ENCODE results near the gene HOPX.
"Not testable (repeated sequence)": the region's sequence is repeated elsewhere in the genome, so short reads cannot be mapped to it uniquely, and the experiment has no call there.

Gene HOPX

DNA sequence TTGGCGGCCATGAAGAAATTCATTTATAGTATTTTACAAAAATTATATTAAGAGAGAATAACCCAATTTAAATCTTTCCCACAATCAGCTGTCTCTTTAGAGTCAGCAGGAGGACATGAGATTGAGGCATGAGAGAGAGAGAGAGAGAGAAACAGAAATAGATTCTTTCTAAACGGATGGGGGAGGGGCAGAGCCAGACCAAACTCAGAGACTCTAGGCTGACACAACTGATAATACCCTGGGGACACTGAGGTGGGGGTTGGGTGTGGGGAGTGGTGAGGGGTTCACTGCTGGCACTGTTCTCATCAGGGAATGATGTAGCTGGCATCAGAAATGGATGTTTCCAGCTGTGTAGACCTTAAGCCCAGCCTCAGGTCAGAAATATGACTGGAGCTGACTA is 20.5 kb upstream of the HOPX start:
- Histone ChIP-seq H3K36me3 (ENCODE audit: control insufficient read depth, insufficient read depth, low read length) (no peaks in the 10 kb centered on the region), H3K9ac (ENCODE audit: low read length) (no peak overlapping the region), H3K4me3 (ENCODE audit: low read length) (no peak overlapping the region), H3K27me3 (ENCODE audit: control insufficient read depth, insufficient read depth, low read length) (no peaks in the 10 kb centered on the region), H3K4me1 (ENCODE audit: control insufficient read depth, insufficient read depth, low read length) (no peaks in the 10 kb centered on the region), H3K9me3 (ENCODE audit: control insufficient read depth, low read length) (no peaks in the 10 kb centered on the region)

DNA sequence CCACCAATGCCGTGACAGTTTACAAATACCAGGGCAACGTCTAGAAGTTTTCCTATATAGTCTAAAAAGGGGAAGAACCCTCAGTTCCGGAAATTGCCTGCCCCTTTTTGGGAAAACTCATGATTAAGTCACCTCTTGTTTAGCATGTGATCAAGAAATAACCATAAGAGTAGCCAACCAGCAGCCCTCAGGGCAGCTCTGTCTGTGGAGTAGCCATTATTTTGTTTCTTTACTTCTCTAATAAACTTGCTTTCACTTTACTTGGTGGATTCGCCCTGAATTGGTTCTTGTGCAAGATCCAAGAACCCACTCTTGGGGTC is 20.0 kb upstream of the HOPX start:
- no peaks in the 10 kb centered on the region for H3K9me3 ChIP-seq (ENCODE audit: control insufficient read depth, low read length)
- H3K36me3 ChIP-seq (ENCODE audit: control insufficient read depth, insufficient read depth, low read length) = no peaks in the 10 kb centered on the region
- H3K4me3 ChIP-seq (ENCODE audit: low read length) = no peak overlapping the region
- H3K27me3 ChIP-seq (ENCODE audit: control insufficient read depth, insufficient read depth, low read length) = no peaks in the 10 kb centered on the region
- no peak overlapping the region for H3K9ac ChIP-seq (ENCODE audit: low read length)
- H3K4me1 ChIP-seq (ENCODE audit: control insufficient read depth, insufficient read depth, low read length) = no peaks in the 10 kb centered on the region

DNA sequence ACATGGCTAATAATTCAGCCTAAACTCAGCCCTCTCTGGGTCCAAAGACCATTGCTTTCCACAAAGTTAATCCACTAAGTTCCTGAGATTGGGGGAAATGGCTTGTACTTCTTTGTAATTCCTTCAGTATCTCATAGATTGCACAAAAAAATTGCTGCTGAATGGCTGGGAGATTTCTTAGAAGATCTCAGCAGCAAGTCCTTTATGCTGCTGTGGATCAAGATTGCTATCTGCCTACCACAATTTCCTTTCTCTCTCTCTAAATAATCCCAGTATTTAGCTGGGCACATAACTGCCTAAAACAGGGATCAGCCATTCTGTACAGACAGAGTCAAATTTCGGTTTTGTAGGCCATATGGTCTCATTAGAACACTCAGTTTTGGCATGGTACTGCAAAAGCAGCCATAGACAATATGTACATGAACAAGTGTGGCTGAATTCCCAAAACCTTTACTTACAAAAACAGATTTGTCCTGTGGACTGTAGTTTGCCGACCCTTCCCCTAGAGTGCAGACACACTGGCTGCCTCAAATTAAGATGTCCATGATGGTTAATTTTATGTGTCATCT is 18.5 kb upstream of the HOPX start:
- Histone ChIP-seq H3K9me3 (ENCODE audit: control insufficient read depth, low read length) (no peaks in the 10 kb centered on the region), H3K36me3 (ENCODE audit: control insufficient read depth, insufficient read depth, low read length) (no peaks in the 10 kb centered on the region), H3K9ac (ENCODE audit: low read length) (no peak overlapping the region), H3K4me1 (ENCODE audit: control insufficient read depth, insufficient read depth, low read length) (no peaks in the 10 kb centered on the region), H3K4me3 (ENCODE audit: low read length) (no peak overlapping the region), H3K27me3 (ENCODE audit: control insufficient read depth, insufficient read depth, low read length) (no peaks in the 10 kb centered on the region)

DNA sequence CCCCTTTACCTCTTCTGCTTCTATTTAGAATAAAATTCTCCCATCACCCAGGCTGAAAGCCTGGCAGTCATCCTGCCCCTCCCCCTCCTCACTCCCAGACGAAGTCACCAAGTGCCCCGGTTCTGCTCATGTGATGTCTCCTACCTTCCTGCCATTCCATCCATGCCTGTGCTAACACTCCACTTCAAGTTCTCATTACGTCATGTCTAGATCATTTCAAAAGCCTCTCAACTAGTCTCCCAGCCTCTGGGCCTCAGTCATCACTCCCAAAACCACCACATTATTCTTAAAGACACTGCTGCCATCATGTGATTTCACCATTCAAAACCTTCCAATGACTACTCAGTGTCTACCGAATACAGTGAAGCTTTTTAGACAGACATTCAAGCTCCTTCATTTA is 17.2 kb upstream of the HOPX start:
- H3K4me1 ChIP-seq (ENCODE audit: control insufficient read depth, insufficient read depth, low read length) = no peaks in the 10 kb centered on the region
- H3K27me3 ChIP-seq (ENCODE audit: control insufficient read depth, insufficient read depth, low read length) = no peaks in the 10 kb centered on the region
- no peaks in the 10 kb centered on the region for H3K9me3 ChIP-seq (ENCODE audit: control insufficient read depth, low read length)
- H3K36me3 ChIP-seq (ENCODE audit: control insufficient read depth, insufficient read depth, low read length) = no peaks in the 10 kb centered on the region
- H3K4me3 ChIP-seq (ENCODE audit: low read length) = no peak overlapping the region
- H3K9ac ChIP-seq (ENCODE audit: low read length) = no peak overlapping the region

DNA sequence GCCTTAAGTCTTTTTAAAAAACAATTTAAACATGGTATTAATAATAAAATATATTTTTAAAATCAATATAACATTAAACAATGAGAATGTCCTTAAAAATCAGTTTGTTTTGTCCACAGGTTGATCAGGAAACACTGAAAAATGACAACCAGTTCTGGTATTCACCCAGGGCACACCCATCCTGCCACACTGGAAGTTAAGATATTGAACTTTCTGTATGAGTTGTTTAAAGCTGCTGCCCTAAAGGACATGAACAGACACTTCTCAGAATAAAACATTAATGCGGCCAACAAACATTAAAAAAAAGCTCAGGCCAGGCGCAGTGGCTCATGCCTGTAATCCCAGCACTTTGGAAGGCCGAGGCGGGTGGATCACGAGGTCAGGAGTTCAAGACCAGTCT is 15.0 kb upstream of the HOPX start:
- no peak overlapping the region for H3K4me3 ChIP-seq (ENCODE audit: low read length)
- no peaks in the 10 kb centered on the region for H3K9me3 ChIP-seq (ENCODE audit: control insufficient read depth, low read length)
- H3K36me3 ChIP-seq (ENCODE audit: control insufficient read depth, insufficient read depth, low read length) = no peaks in the 10 kb centered on the region
- no peaks in the 10 kb centered on the region for H3K27me3 ChIP-seq (ENCODE audit: control insufficient read depth, insufficient read depth, low read length)
- H3K9ac ChIP-seq (ENCODE audit: low read length) = no peak overlapping the region
- no peaks in the 10 kb centered on the region for H3K4me1 ChIP-seq (ENCODE audit: control insufficient read depth, insufficient read depth, low read length)

DNA sequence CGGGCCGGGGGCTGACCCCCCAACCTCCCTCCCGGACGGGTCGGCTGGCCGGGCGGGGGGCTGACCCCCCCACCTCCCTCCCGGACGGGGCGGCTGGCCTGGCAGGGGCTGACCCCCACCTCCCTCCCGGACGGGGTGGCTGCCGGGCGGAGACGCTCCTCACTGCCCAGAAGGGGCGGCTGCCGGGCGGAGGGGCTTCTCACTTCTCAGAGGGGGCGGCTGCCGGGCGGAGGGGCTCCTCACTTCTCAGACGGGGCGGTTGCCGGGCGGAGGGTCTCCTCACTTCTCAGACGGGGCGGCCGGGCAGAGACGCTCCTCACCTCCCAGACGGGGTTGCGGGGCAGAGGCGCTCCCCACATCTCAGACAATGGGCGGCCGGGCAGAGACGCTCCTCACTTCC is 12.4 kb upstream of the HOPX start:
- not testable (repeated sequence) for H3K9ac ChIP-seq (ENCODE audit: low read length); H3K9me3 ChIP-seq (ENCODE audit: control insufficient read depth, low read length); H3K36me3 ChIP-seq (ENCODE audit: control insufficient read depth, insufficient read depth, low read length); H3K4me3 ChIP-seq (ENCODE audit: low read length); H3K27me3 ChIP-seq (ENCODE audit: control insufficient read depth, insufficient read depth, low read length); H3K4me1 ChIP-seq (ENCODE audit: control insufficient read depth, insufficient read depth, low read length)

DNA sequence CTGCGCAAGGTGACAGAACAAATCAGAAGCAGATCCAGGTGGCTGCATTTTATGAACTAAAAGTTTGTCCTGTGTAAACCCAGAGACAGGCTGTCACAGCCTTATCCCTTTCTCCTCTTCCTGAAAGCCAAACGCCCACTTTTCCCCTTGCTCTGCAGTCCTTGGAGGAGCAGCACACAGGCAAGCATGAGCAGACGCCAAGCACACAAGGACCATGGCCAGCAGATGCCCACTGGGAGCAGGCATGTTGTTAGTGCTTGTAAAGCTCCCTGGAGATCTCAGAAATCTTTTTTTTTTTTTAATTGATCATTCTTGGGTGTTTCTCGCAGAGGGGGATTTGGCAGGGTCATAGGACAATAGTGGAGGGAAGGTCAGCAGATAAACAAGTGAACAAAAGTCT is 11.5 kb upstream of the HOPX start:
- Histone ChIP-seq H3K9me3 (ENCODE audit: control insufficient read depth, low read length) (no peaks in the 10 kb centered on the region), H3K4me3 (ENCODE audit: low read length) (no peak overlapping the region), H3K27me3 (ENCODE audit: control insufficient read depth, insufficient read depth, low read length) (no peaks in the 10 kb centered on the region), H3K4me1 (ENCODE audit: control insufficient read depth, insufficient read depth, low read length) (no peaks in the 10 kb centered on the region), H3K36me3 (ENCODE audit: control insufficient read depth, insufficient read depth, low read length) (no peaks in the 10 kb centered on the region), H3K9ac (ENCODE audit: low read length) (no peak overlapping the region)

DNA sequence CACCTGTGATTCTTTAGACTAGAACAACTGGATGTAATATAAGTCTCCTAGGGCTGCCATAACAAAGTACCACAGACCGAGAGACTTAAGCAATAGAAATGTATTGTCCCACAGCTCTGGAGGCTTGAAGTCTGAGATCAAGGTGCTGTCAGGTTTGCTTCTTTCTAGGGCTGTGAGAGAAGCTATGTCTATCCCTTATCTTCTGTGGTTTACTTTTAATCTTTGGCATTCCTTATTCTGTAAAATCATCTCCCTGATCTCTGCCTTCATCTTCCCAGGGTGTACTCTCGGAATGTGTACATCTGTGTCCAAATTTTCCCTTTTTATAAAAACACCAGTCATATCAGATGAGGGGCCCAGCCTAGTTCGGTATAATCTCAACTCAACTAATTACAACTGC is 10.3 kb upstream of the HOPX start:
- H3K9ac ChIP-seq (ENCODE audit: low read length) = no peak overlapping the region
- no peak overlapping the region for H3K4me3 ChIP-seq (ENCODE audit: low read length)
- no peaks in the 10 kb centered on the region for H3K36me3 ChIP-seq (ENCODE audit: control insufficient read depth, insufficient read depth, low read length)
- no peaks in the 10 kb centered on the region for H3K4me1 ChIP-seq (ENCODE audit: control insufficient read depth, insufficient read depth, low read length)
- no peaks in the 10 kb centered on the region for H3K9me3 ChIP-seq (ENCODE audit: control insufficient read depth, low read length)
- no peaks in the 10 kb centered on the region for H3K27me3 ChIP-seq (ENCODE audit: control insufficient read depth, insufficient read depth, low read length)

DNA sequence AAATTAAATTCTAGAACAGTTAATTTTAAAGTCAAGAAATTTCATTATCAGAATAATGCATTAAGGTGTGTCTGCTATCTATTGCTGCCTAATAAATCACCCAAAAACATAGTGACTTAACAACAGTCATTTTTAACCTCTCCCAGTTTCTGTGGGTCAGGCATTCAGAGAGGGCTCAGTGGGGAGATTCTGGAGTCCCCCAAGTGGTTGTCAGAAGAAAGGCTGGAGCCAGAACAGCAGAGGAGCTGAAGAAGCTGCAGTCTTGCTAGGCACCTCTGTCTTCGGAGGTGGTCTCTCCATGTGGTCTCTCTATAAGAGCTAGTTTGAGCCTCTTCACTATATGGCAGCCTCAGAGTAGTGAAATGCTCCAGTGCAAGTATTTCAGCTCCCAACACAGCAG is 9.3 kb upstream of the HOPX start:
- H3K4me3 ChIP-seq (ENCODE audit: low read length) = no peak overlapping the region
- no peak overlapping the region for H3K9ac ChIP-seq (ENCODE audit: low read length)
- no peaks in the 10 kb centered on the region for H3K36me3 ChIP-seq (ENCODE audit: control insufficient read depth, insufficient read depth, low read length)
- H3K27me3 ChIP-seq (ENCODE audit: control insufficient read depth, insufficient read depth, low read length) = no peaks in the 10 kb centered on the region
- H3K4me1 ChIP-seq (ENCODE audit: control insufficient read depth, insufficient read depth, low read length) = no peaks in the 10 kb centered on the region
- H3K9me3 ChIP-seq (ENCODE audit: control insufficient read depth, low read length) = no peaks in the 10 kb centered on the region

DNA sequence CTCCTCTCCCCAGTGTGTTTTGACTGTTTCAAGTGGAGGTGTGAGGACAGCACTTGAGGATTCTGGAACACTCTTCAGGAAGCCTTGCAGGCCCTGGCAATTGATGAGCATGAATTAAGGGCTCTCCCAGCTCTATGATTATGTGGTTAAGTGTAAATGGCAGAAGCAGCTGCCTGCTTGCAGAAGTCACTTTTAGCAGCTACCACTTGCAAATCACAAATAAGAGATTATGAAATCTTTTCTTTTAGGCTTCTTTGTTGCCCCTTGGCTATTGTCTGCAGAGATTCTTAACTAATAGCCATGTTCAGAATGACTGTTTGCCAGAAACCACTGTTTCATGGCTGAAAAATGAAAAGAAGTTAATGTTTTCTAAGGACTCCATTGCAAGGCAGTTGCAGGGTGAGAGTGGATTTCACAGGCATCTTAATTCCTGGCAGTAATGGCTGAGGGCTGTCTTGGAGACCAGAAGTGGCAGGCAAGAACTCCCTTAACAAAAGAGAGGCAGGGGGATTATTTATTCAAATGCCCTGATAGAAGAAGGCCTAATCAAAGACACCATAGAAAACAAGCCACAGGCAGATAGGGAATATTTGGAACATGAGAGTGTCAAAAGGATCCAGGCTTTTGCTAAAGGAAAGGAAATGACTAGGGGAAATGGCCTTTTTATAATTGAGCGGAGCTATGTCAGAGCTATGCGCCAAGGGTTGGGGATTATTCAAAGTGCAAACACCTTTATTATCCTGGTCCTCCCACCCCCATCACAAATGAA is 8.3 kb upstream of the HOPX start:
- Histone ChIP-seq H3K9me3 (ENCODE audit: control insufficient read depth, low read length) (no peaks in the 10 kb centered on the region), H3K4me3 (ENCODE audit: low read length) (no peak overlapping the region), H3K36me3 (ENCODE audit: control insufficient read depth, insufficient read depth, low read length) (no peaks in the 10 kb centered on the region), H3K9ac (ENCODE audit: low read length) (no peak overlapping the region), H3K27me3 (ENCODE audit: control insufficient read depth, insufficient read depth, low read length) (no peaks in the 10 kb centered on the region), H3K4me1 (ENCODE audit: control insufficient read depth, insufficient read depth, low read length) (no peaks in the 10 kb centered on the region)

DNA sequence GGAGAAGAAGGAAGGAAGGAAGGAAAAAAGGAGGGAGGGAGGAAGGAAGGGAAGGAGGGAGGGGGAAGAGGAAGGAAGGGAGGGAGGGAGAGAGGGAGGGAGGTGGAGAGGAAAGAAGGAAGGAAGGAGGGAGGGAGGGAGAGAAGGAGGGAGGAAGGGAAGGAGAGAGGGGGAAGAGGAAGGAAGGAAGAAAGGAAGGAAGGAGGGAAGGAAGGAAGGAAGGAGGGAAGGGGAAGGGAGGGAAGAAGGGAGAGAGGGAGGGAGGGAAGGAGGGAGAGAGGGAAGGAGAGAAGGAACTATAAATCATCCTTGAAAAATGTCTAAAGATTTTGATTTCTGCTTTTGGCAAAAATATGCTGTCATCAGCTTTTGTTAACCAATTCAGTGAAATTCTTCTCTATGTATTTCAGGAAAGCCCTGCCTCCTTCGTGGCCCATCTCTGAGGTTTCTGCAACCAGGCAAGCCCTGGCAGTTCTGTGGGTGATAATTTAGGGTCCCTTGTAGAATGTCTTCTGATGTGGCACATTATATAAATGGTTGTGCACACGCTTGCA is 7.1 kb upstream of the HOPX start:
- H3K9ac ChIP-seq (ENCODE audit: low read length) = no peak overlapping the region
- no peak overlapping the region for H3K4me3 ChIP-seq (ENCODE audit: low read length)
- H3K4me1 ChIP-seq (ENCODE audit: control insufficient read depth, insufficient read depth, low read length) = no peaks in the 10 kb centered on the region
- no peaks in the 10 kb centered on the region for H3K9me3 ChIP-seq (ENCODE audit: control insufficient read depth, low read length)
- H3K27me3 ChIP-seq (ENCODE audit: control insufficient read depth, insufficient read depth, low read length) = no peaks in the 10 kb centered on the region
- no peaks in the 10 kb centered on the region for H3K36me3 ChIP-seq (ENCODE audit: control insufficient read depth, insufficient read depth, low read length)

DNA sequence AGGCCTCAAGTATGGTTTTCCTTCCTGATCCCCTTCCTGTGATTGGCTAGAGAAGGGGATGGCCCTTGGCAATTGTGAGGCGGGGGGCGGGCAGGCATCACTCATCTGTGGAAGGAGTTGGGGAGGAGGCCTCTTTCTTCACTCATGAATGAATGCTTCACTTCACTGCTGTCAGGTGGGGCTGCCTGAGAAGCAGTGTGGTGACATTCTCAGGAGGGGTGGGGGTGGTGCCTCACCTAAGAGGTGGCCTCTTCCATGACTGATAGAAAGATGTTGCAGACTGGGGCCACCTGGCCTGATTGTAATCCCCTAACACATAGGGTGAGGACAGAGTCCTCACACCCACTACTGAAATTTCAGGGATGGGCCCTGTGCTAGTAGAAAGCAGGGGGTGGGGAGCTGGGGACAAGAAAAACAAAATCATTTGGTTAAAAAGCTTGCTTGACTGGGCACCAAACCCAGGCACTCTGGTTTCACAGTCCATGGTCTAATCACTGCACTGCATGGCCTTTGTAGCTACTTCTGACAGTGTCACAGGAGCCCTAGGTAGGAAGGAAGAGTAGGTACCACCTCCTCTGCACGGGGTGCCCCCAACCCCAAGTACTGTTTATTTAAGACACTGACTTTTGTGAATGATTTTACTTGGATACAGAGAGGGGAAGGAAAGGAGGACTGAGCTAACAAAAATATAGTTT is 5.6 kb upstream of the HOPX start:
- H3K9me3 ChIP-seq (ENCODE audit: control insufficient read depth, low read length) = no peaks in the 10 kb centered on the region
- H3K4me3 ChIP-seq (ENCODE audit: low read length) = no peak overlapping the region
- no peak overlapping the region for H3K9ac ChIP-seq (ENCODE audit: low read length)
- H3K4me1 ChIP-seq (ENCODE audit: control insufficient read depth, insufficient read depth, low read length) = no peaks in the 10 kb centered on the region
- no peaks in the 10 kb centered on the region for H3K36me3 ChIP-seq (ENCODE audit: control insufficient read depth, insufficient read depth, low read length)
- peaks cover 5% of the 10 kb centered on the region for H3K27me3 ChIP-seq (ENCODE audit: control insufficient read depth, insufficient read depth, low read length)
